Measurements from ENCODE around the gene MSH4.
"Not testable (repeated sequence)": the region's sequence is repeated elsewhere in the genome, so short reads cannot be mapped to it uniquely, and the experiment has no call there.

Gene MSH4

DNA sequence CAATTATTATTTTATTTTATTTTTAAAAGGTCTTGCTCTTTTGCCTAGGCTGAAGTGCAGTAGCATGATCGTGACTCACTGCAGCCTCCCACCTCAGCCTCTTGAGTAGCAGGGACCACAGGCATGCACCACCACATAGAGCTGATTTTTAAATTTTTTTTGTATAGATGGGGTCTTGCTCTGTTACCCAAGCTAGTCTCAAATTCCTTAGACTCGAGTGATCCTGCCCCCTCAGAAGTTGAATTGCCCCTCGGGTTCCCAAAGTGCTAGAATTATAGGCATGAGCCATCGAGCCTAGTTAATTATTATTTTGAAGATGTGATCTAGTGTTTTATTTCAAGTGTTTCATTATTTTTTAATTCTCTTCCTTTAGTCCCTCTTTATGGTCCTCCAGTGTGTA is 12.2 kb downstream of the MSH4 start:
- H3K4me3 ChIP-seq (ENCODE audit: low read depth, low read length) = no peak overlapping the region
- DNase-seq (ENCODE audit: low read depth) = no peak
- TF ChIP-seq, protein P1, sequence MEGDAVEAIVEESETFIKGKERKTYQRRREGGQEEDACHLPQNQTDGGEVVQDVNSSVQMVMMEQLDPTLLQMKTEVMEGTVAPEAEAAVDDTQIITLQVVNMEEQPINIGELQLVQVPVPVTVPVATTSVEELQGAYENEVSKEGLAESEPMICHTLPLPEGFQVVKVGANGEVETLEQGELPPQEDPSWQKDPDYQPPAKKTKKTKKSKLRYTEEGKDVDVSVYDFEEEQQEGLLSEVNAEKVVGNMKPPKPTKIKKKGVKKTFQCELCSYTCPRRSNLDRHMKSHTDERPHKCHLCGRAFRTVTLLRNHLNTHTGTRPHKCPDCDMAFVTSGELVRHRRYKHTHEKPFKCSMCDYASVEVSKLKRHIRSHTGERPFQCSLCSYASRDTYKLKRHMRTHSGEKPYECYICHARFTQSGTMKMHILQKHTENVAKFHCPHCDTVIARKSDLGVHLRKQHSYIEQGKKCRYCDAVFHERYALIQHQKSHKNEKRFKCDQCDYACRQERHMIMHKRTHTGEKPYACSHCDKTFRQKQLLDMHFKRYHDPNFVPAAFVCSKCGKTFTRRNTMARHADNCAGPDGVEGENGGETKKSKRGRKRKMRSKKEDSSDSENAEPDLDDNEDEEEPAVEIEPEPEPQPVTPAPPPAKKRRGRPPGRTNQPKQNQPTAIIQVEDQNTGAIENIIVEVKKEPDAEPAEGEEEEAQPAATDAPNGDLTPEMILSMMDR (IDR thresholded peaks at IDR 0.05; ENCODE audit: low read depth, low read length, missing control alignments) = no peak

GRCh38 chr1:75810113-75810512 is 13.4 kb downstream of the MSH4 start:
- not testable (repeated sequence) for DNase-seq (ENCODE audit: low read depth); H3K4me3 ChIP-seq (ENCODE audit: low read depth, low read length)

DNA sequence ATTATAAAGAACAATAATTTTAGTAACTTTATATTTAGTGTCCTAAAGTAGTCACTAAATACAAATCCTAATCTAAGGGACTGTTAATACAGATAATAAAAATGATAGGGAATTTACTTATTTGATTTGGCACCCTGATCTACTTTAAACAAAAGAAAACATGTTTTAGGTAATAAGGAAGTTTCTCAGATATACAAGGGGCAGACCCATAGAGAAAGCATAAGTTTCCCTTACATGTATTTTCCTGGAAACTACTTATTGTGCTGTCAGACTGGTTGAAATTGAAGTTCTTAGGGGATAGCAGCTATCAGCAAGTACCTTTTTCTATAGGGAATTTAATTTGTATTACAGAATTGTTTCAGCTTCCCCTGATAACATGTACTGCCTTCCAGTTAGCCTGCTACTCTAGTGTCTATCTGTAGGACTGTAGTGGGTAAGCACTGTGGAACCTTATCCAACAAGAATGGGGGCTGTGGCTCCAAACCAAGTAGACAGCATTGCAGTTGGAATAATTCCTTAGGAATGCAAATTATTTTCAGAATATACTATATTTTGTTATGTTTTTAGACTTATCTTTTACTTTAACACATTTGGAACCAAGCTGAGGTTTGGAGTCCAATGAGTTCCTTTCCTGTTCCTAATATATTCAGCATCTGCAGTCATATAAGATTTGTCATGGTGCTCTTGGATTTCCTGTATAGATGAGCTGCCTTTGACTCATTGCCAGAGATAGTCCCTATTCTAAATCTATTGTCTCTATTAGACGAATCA is 14.7 kb downstream of the MSH4 start:
- TF ChIP-seq, protein P1 (IDR thresholded peaks at IDR 0.05; ENCODE audit: low read depth, low read length, missing control alignments) = no peak
- no peak overlapping the region for H3K4me3 ChIP-seq (ENCODE audit: low read depth, low read length)
- no peak for DNase-seq (ENCODE audit: low read depth)

- DNase-seq (ENCODE audit: low read depth) = no peak
- TF ChIP-seq, protein P1 (IDR thresholded peaks at IDR 0.05; ENCODE audit: low read depth, low read length, missing control alignments) = no peak
- no peak overlapping the region for H3K4me3 ChIP-seq (ENCODE audit: low read depth, low read length)
Measured at GRCh38 chr1:75812065-75812464, 15.4 kb downstream of the MSH4 start.

DNA sequence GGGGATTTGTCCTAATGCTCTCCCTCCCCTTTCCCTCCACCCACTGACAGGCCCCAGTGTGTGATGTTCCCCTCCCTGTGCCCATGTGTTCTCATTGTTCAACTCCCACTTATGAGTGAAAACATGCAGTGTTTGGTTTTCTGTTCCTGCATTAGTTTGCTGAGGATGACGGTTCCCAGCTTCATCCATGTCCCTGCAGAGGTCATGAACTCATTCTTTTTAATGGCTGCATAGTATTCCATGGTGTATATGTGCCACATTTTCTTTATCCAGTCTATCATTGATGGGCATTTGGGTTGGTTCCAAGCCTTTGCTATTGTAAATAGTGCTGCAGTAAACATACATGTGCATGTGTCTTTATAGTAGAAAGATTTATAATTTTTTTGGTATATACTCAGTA is 26.9 kb downstream of the MSH4 start:
- H3K4me3 ChIP-seq (ENCODE audit: low read depth, low read length); DNase-seq (ENCODE audit: low read depth): not testable (repeated sequence)

GRCh38 chr1:75836528-75837100 is 39.9 kb downstream of the MSH4 start:
- no peak overlapping the region for H3K4me3 ChIP-seq (ENCODE audit: low read depth, low read length)
- TF ChIP-seq, protein P1 (IDR thresholded peaks at IDR 0.05; ENCODE audit: low read depth, low read length, missing control alignments) = no peak
- DNase-seq (ENCODE audit: low read depth) = no peak

- TF ChIP-seq, protein P1 (IDR thresholded peaks at IDR 0.05; ENCODE audit: low read depth, low read length, missing control alignments) = no peak
- H3K4me3 ChIP-seq (ENCODE audit: low read depth, low read length) = no peak overlapping the region
- no peak for DNase-seq (ENCODE audit: low read depth)
Measured at GRCh38 chr1:75838079-75838478, 41.4 kb downstream of the MSH4 start.

DNA sequence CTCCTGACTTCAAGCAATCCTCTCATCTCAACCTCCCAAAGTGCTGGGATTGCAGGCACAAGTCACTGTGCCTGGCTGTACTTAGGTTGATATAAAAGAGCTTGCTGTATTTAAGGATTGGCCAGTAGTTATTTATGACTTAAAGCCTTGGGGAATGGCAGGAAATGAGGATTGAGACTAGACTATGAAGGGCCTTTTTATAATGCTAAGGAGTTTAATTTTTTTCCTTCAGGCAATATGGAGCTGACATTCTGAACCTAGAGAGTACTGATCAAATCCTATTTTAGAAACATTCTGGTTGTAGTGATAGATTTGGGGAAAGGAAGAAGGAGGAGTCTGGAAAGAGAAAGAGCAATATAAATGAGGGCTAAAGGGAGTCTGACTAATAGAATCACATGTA is 44.7 kb downstream of the MSH4 start:
- TF ChIP-seq, protein P1 (IDR thresholded peaks at IDR 0.05; ENCODE audit: low read depth, low read length, missing control alignments) = no peak
- no peak overlapping the region for H3K4me3 ChIP-seq (ENCODE audit: low read depth, low read length)
- DNase-seq (ENCODE audit: low read depth) = no peak
